GM18507 (cell line): ENCODE measurements around the gene MRPL17.
"Not testable (repeated sequence)": the region's sequence is repeated elsewhere in the genome, so short reads cannot be mapped to it uniquely, and the experiment has no call there.

Source experiments
- DNase-seq: peaks from one replicate; pipeline ENCODE4 v3.0.0; 2011; ENCODE audit warnings: low read depth; ENCODE audit not compliant: insufficient read length; ENCODE audit errors: extremely low spot score
- FAIRE-seq: peaks from 2 replicates; lab custom pipeline; 2011; peaks lifted over from hg19 to GRCh38; lab: Jason Lieb, UNC

The MRPL17 gene

DNA sequence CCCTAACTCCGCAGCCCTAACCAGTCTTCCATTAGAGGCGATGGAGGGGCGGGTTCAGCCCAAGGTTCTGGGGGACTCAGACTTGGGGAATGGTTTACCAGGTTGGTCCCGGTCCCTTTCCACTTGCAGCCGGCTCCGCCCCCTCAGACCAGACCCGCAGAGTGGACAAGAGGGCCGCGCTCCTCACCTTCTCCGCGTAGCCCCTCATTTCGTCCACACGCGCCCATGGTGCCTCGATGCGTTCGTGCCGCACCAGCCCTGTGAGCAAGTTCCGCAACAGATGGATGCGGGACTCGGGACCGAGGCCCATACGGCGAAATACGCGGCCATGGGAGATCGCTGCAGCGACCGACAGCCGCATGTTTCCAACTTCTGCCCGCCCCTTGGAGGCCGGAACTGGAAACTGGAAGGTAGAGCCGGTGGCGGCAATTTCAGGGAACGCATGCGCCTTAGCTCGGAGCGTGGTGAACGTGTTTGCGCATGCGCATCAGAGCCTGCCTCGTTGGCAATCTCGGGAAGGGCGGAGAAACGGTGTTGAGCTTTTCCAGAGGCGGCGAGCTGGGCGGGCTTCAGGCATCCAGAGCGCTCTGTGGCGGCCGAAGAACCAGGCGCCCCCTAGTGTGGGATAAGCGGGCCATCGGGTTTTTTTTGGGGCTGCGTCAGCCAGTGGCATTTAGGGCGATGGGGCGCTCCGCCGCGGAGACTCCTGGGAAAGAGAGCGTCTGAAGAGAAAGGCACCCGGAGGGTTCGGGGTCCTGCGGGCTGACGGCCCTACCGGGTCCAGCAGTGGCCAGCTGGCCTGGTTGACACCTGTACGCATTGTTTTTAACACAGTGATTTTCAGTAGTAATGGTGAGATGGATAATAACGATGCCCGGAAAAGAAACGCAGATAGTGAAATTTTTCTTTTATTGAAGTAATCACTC lies at the start of gene MRPL17:
Gene MRPL17 (minus strand): TSS at position 405 of the 926 bp plus-strand sequence. CDS start 44 bp downstream, at position 361.
- peak; percentile 98 for FAIRE-seq
- DNase-seq: peak; percentile 91

GRCh38 chr11:6727971-6728760 lies 45.0 kb upstream of the MRPL17 start:
- DNase-seq (no peak), FAIRE-seq (no peak)

DNA sequence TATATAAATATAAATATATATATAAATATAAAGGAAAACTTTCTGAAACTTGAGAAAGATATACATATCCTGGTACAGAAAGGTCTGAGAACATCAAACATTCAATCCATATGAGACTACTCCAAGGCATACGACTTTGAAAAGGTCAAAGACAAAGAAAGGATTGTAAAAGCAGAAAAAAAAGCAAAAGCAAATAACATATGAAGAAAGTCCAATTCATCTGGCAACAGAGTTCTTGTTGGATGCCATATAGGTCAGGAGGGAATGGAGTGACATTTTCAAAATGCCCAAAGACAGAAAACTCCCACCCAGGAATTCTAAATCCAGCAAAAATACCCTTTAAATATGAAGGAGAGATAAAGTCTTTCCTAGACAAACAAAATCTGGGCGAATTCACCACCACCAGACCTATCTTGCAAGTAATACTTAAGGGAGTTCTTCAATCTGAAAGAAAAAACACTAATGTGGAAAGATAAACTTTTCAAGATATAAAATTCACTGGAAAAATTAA lies 42.3 kb upstream of the MRPL17 start:
- DNase-seq (no peak), FAIRE-seq (no peak)

- no peak for DNase-seq
- no peak for FAIRE-seq
These were observed 40.9 kb upstream of the MRPL17 start for GRCh38 chr11:6724013-6724412.

GRCh38 chr11:6721343-6721742 lies 38.2 kb upstream of the MRPL17 start:
- no peak for DNase-seq

GRCh38 chr11:6719576-6719975 lies 36.4 kb upstream of the MRPL17 start:
- no peak for DNase-seq
- FAIRE-seq: no peak

More at GRCh38 chr11:6721343-6721742, 38.2 kb upstream of the MRPL17 start:
- FAIRE-seq: no peak

DNA sequence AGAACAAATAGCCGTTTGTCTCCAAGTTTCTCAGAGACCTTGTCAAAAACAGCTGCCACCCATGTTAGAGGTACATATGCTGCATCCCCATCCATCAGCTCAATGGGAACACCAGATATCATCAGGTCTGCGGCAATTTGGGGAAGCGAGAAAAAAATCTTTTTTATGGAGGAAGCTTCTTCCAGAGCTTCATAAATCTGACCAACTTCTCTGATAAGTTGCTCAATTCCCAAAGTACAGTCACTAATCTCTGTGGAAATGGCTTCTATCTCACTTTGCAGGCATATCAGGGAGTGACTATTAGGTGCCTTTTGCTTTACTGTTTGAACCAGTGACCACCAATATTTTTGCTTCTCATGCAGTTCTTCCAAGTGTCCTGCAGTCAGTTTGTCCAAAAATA lies 34.3 kb upstream of the MRPL17 start:
- DNase-seq (no peak), FAIRE-seq (no peak)

DNA sequence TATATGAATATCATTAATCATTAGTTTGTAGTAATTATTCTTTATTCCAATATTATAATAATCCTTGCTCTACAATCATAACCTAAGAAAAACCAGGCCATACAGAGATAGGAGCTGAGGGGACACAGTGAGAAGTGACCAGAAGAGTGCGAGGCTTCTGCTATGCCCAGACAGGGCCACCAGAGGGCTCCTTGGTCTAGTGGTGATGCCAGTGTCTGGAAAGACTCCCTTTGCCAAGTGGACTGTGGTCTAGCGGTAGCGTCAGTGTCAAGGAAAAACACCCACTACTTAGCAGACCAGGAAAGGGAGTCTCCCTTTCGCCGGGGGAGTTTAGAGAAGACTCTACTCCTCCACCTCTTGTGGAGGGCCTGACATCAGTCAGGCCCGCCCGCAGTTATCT lies 28.4 kb upstream of the MRPL17 start:
- not testable (repeated sequence) for FAIRE-seq, DNase-seq

GRCh38 chr11:6708876-6709275 lies 25.7 kb upstream of the MRPL17 start:
- DNase-seq (no peak), FAIRE-seq (no peak)

DNA sequence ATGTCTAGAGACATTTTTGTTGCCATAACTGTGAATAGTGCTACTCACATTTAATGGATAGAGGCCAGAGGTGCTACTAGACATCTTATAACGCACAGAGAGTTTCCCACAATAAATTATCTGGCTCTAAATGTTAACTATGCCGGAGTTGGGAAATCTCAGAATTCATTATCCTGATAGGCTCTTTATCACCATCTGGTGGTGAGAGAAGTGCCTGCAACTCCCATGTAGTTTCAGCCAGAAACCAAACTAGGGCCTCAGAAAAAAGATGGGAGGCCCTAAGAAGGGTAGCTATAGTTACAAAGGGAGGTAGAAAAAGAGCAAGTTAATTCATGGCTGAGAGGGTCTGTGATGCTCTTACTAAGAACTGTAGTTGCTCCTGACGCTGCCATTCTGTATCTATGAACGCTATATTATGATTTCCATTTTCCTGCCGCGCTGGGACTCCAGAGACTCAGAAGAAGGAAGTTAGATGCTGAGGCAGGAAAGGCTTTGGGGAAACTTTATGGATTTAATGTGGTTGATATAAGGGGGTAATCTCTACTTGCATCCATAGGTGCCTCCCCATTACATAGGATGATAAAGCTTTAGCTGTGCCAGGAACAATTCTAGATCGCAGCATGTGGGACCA lies 22.9 kb upstream of the MRPL17 start:
- DNase-seq: no peak
- peak; percentile 74 for FAIRE-seq

DNA sequence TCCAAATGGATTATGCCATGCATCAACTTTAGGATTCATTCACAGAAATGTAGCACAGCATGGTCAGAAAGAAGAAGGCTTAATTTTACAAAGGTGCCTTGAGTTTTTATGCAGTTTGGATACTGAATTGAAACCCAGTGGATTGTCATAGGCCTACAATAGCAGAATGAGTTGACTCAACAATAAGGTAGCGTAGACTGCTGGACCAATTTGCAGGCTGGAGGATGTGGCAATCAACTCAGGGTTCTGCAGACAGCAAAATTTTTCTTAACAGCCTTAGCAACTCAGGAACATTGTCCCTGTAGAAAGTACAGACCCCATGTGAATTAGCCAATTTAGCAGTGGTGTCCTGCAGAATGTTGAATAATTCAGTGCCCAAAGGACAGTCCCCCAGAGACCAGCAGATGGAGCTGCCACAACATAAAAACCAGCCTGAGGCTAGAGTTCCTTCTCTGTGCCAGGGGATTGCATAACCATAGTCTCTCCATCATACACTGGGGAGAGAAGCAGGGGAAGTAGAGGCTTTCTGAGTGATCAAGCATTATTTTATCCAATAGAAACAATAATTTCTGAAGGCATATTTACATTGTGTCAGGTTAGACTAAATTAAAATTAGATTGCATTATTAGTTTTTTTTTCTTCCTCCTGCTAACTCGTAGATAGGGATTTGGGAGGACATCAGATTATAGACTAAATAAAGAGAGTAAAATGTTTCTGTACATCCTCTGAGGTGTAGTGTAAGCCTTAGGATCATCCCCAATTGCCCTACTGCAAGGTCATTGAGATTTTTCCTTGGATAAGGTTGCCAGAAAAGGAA lies 20.3 kb upstream of the MRPL17 start:
- no peak for DNase-seq
- peak; percentile 38 for FAIRE-seq

- not testable (repeated sequence) for DNase-seq, FAIRE-seq
These were observed 18.8 kb upstream of the MRPL17 start for GRCh38 chr11:6701955-6702354.

- FAIRE-seq: no peak
- no peak for DNase-seq
These were observed 12.2 kb upstream of the MRPL17 start for GRCh38 chr11:6695377-6695776.

DNA sequence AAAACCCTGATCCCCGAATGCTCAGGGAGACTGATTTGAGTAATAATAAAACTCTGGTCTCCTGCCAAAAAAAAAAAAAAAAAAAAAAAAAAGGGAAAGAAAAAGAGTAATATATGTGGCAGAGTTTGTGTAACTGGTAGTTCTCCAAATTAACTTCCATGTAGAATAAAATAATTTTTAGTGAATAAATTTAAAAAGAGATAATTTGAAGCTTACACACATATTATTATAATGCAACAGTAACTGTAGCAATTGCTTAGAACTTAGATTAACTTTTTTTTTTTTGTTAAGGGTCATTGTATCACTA lies 11.0 kb upstream of the MRPL17 start:
- no peak for FAIRE-seq
- no peak for DNase-seq

DNA sequence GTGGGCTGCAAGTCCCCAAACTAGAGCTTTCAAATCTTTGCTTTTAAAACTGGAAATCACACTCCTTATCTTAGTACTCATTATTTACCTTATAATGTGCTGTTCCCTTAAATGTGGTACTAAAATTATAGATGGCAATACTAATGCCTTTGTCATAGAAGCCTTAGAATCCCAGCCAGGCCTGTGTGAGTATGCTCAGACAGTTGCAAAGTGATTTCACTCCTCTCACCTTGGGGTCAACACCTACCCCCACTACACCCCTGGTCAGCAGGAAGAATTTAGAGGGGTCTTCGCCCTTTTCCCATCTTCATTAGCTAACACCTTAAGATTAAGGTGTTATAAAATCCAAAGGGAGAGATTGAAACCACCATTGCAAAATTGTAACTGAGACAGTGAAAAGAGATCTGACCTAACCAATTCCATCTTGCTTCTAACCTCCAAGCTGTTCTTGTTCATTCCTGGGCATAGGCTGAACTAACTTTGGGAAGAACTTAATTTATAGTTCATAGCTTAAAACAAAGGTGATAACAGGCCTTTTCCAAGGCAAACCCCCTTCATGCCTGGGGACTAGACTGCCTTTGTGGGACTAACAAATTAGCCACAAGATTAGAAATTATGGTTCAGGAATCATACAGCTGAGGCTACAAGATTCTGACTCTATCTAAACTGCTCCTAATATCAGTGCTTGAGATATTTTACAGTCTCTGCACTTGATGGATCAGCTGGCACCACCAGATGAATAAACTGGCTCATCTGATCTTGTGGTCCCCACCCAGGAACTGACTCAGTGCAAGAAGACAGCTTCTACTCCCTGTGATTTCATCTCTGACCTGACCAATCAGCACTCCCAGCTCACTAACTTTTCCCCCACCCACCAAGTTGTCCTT lies 10.4 kb upstream of the MRPL17 start:
- FAIRE-seq: no peak
- DNase-seq: no peak

GRCh38 chr11:6692128-6692527 lies 9.0 kb upstream of the MRPL17 start:
- FAIRE-seq: no peak
- no peak for DNase-seq

DNA sequence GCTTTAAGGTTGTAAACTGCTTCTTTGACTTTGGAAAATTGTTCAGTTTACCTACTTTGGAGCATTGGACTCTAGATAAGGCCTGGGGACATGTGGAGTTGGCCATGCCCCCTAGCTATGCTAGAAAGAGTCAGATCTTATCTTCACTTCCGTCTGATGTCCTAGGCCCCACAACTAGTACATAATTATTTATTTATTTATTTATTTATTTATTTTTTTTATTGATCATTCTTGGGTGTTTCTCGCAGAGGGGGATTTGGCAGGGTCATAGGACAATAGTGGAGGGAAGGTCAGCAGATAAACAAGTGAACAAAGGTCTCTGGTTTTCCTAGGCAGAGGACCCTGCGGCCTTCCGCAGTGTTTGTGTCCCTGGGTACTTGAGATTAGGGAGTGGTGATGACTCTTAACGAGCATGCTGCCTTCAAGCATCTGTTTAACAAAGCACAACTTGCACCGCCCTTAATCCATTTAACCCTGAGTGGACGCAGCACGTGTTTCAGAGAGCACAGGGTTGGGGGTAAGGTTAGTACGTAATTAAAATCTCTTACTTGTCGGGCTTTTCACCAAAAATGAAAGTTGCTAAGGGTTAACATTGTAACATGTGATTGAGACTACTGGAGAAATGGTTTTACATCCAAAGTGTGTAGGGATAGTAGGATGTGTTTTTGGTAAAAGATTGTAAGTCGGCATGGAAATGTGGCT lies 7.4 kb upstream of the MRPL17 start:
- not testable (repeated sequence) for FAIRE-seq, DNase-seq

DNA sequence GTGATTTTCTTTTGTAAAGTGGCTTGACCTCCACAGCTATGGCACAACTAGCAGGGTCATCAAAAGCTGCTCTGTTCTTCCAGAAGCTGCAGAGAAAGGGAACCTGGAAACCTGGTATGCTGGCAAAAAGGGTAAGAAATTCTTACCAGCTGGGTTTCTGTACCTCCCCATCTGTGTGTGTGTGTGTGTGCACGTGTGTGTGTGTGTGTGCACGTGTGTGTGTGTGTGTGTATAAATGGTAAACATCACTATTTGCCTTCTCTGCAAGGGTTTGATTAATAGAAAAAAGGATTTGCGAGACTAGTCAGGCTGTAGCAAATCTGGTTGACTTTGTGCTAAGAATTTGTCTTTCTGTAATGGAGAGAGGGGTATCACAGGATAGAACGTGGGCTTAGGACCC lies 4.7 kb upstream of the MRPL17 start:
- no peak for DNase-seq
- FAIRE-seq: no peak
